Measurements from ENCODE around the gene WASF2. TPM values are rescaled to one million over a fixed set of nuclear protein-coding genes. Genes with fewer than 3 reads are reported as not detected.
A peak's percentile ranks its signal among the peaks of the same experiment; 100 is the strongest.

WASF2 gene
- total RNA-seq, 2 donors from 2014 or later: 97.7 to 110 TPM

GRCh38 chr1:27380224-27380623 lies 109.7 kb downstream of the WASF2 start:
- DNase-seq (ENCODE audit: low spot score) (no peak), ATAC-seq (no peak)
- Mint-ChIP-seq H3K27ac (no peak overlapping the region), H3K4me3 (no peak overlapping the region), H3K27me3 (peaks cover 0 to 7% of the 10 kb centered on the region in 2 donors), H3K4me1 (ENCODE audit: low read depth in 2 of 2) (peaks cover 0 to 4% of the 10 kb centered on the region in 2 donors), H3K36me3 (no peaks in the 10 kb centered on the region), H3K9me3 (no peaks in the 10 kb centered on the region)

DNA sequence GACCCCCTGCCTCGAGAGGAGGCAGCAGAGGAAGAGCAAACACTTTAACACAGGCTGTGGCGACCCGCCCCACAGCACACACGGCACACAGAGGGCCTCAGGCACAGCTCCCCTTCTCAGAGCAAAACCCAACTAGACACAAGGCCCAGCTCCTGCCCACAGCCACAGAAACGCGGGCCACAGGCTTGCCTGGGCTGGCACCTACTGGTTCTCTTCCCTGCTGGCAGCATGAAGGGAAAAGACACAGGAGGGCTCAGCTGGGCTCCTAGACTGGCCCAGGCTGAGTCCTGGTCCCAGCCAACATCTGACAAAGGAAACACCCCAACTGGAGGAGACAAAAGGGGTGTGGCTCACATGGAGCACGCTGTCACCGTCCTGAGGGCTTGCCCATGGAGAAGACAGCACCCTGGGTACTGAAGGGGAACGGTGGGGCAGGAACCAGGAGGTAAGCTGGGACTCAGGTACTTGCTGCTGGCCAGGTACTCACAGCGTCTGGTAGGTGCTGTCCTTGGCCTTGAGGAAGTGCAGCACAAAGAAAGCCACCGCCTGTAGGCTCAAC lies 110.3 kb downstream of the WASF2 start:
- no peak for ATAC-seq
- DNase-seq (ENCODE audit: low spot score): no peak
- Mint-ChIP-seq H3K9me3 (no peaks in the 10 kb centered on the region), H3K4me1 (ENCODE audit: low read depth in 2 of 2) (peaks cover 0 to 4% of the 10 kb centered on the region in 2 donors), H3K27me3 (peaks cover 0 to 7% of the 10 kb centered on the region in 2 donors), H3K36me3 (no peaks in the 10 kb centered on the region), H3K4me3 (no peak overlapping the region), H3K27ac (no peak overlapping the region)

GRCh38 chr1:27377760-27378495 lies 112.0 kb downstream of the WASF2 start:
- no peaks in the 10 kb centered on the region for H3K4me1 Mint-ChIP-seq (ENCODE audit: low read depth in 2 of 2)
- ATAC-seq: no peak
- peak; percentile 50 for DNase-seq (ENCODE audit: low spot score)
- H3K9me3 Mint-ChIP-seq: no peaks in the 10 kb centered on the region
- H3K36me3 Mint-ChIP-seq: no peaks in the 10 kb centered on the region
- H3K27me3 Mint-ChIP-seq: peaks cover 0 to 7% of the 10 kb centered on the region in 2 donors
- no peak overlapping the region for H3K4me3 Mint-ChIP-seq
- no peak overlapping the region for H3K27ac Mint-ChIP-seq

- H3K4me3 Mint-ChIP-seq: no peak within 1 kb of the TSS
These were observed 115.4 kb downstream of the WASF2 start, which contains the start of gene FCN3 for GRCh38 chr1:27374362-27375086. Gene FCN3 (minus strand): TSS chr1:27374824. CDS start chr1:27374818, 6 bp downstream.

DNA sequence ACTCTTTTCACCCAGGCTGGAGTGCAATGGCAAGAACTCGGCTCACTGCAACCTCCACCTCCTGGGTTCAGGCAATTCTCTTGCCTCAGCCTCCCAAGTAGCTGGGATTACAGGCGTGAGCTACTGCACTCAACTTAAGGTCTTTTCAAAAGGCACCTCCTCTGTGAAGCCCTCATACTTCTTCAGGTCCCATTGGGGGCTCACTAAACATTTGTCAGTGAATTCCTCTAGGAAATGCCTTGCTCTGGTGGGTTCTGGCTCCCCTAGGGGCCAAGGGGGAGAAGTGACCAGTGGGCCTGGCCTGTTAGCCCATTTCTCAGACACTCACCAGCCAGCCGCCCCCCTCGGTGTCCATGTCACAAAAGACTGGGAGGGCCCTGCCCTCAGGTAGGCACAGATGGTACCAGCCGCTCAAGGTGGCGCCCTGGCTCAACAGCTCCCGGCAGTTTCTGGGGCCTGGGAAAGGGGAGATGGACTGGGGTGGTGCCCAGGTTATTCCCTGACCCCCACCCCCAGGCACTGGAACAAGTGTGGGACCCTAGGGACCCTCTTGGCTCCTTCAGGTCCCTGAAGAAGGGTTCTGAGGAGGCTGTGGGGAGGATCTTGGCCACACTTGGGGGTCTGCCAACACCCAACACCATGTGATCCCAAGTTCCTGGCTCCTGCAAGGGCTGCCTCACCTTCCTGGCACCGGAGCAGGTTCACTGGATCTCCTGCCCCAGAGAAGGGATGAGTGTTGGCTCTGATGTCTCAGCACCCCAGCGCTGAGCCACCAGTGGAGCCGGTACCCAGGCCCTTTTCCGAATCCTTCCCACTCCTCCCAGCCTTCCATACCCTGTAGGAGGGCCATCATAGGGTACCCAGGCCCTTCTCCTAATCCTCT lies 116.9 kb downstream of the WASF2 start:
- Mint-ChIP-seq H3K27ac (no peak overlapping the region), H3K36me3 (no peaks in the 10 kb centered on the region), H3K27me3 (peaks cover 0 to 3% of the 10 kb centered on the region in 2 donors), H3K4me1 (ENCODE audit: low read depth in 2 of 2) (peaks cover 3 to 6% of the 10 kb centered on the region in 2 donors), H3K4me3 (no peak overlapping the region), H3K9me3 (no peaks in the 10 kb centered on the region)
- DNase-seq (ENCODE audit: low spot score): peak; percentile 60
- ATAC-seq: no peak

More at GRCh38 chr1:27374362-27375086, 115.4 kb downstream of the WASF2 start, which contains the start of gene FCN3:
- ATAC-seq: no peak
- peaks cover 0 to 3% of the 10 kb centered on the region in 2 donors for H3K27me3 Mint-ChIP-seq
- no peaks in the 10 kb centered on the region for H3K36me3 Mint-ChIP-seq
- peak; percentile 53 for DNase-seq (ENCODE audit: low spot score)
- no peak within 1 kb of the TSS for H3K27ac Mint-ChIP-seq
- H3K9me3 Mint-ChIP-seq: no peaks in the 10 kb centered on the region
- H3K4me1 Mint-ChIP-seq (ENCODE audit: low read depth in 2 of 2): no peaks in the 10 kb centered on the region

GRCh38 chr1:27372022-27372807 lies 117.8 kb downstream of the WASF2 start:
- Mint-ChIP-seq H3K9me3 (no peaks in the 10 kb centered on the region), H3K4me3 (no peak overlapping the region), H3K36me3 (no peaks in the 10 kb centered on the region), H3K27ac (no peak overlapping the region), H3K4me1 (ENCODE audit: low read depth in 2 of 2) (peaks cover 3 to 6% of the 10 kb centered on the region in 2 donors), H3K27me3 (peaks cover 0 to 3% of the 10 kb centered on the region in 2 donors)
- DNase-seq (ENCODE audit: low spot score): peak; percentile 13
- ATAC-seq: no peak

DNA sequence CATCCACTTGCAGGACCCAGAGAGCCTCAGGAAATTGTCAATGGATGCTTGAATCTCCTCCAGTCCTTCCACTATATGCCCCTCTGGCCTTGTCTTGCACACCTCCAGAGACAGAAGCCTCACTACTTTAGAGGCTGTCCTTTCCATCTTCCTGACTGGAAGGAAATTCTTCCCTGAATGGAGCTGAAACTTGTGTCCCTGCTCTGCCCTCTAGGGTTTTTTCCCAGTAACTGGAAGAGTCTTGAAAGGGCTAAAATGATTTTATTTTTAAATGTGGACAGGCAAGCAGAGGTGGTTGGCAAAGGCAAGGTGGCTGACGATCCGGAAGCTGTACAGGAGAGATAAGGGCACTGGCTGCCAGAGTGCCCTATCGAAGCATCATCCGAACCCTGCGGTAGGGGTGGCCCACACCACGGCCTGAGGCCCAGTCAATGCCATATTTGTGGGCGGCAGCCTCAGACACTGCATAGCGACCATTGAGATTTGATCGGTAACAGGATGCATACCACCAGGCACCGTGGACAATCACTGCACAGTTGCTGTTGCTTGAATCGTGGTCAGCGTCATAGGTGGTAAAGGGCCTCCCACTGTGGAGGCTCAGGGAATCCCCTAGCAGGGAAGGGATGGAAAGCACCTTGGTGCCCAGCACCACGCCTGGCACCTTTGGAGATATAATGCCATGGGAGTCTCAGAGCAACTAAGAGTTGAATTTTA lies 120.9 kb downstream of the WASF2 start:
- Mint-ChIP-seq H3K9me3 (no peaks in the 10 kb centered on the region), H3K4me3 (no peak overlapping the region), H3K27ac (no peak overlapping the region), H3K27me3 (no peaks in the 10 kb centered on the region), H3K36me3 (no peaks in the 10 kb centered on the region), H3K4me1 (ENCODE audit: low read depth in 2 of 2) (peaks cover 23 to 25% of the 10 kb centered on the region in 2 donors)
- ATAC-seq (peak in 1 of 2 donors; percentile 34), DNase-seq (ENCODE audit: low spot score) (no peak)

GRCh38 chr1:27367160-27367650 lies 122.8 kb downstream of the WASF2 start:
- H3K9me3 Mint-ChIP-seq: no peaks in the 10 kb centered on the region
- DNase-seq (ENCODE audit: low spot score): no peak
- no peak for ATAC-seq
- H3K36me3 Mint-ChIP-seq: no peaks in the 10 kb centered on the region
- H3K27me3 Mint-ChIP-seq: no peaks in the 10 kb centered on the region
- H3K27ac Mint-ChIP-seq: no peak overlapping the region
- peaks cover 23 to 25% of the 10 kb centered on the region in 2 donors for H3K4me1 Mint-ChIP-seq (ENCODE audit: low read depth in 2 of 2)
- peak overlapping the region; percentile 75 for H3K4me3 Mint-ChIP-seq

DNA sequence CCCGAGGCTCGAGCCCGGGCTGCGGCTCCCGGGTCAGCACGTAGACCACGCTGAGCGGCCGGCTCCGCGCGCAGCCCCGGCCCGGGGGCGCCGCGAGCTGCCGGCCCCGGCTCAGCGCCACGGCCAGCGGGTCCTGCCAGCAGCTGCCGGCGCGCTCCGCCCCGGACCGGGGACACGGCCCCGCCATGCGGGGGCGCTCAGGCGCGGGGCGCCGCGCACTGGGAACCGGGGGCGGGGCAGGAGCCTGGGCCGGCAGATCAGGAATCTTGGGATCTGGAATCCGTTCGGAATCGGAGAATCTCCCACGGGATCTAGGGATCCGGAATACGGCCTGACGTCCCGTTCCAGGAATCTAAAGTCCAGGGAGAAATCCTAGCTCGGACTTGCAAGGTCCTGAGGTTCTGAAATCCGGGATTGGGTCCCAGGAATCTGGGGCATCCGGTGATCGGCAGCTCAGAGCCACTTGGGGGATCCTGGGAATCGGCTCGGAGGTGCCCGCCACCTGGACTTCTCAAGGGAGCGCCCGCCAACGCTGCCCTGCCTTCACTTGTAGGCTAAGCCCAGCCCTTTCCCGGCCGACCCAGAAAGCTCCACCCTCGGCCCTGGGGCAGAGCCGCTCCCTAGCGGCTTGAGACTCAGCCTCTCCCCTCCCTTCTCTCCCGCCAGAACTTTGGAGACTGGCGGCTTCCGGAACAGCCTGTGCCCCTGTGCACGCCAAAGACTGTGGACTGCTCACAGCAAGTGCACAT lies 123.4 kb downstream of the WASF2 start, which contains the start of gene MAP3K6:
MAP3K6 (minus strand) TSS at position 551 of the 749 bp plus-strand sequence; CDS start at position 187, 364 bp downstream.
- ATAC-seq (peak; percentile 63 to 74), DNase-seq (ENCODE audit: low spot score) (no peak)
- Mint-ChIP-seq H3K4me3 (peak within 1 kb of the TSS; percentile 90), H3K9me3 (no peaks in the 10 kb centered on the region), H3K36me3 (no peaks in the 10 kb centered on the region), H3K27me3 (no peaks in the 10 kb centered on the region), H3K27ac (peak within 1 kb of the TSS; percentile 77 to 81), H3K4me1 (ENCODE audit: low read depth in 2 of 2) (peaks cover 23 to 25% of the 10 kb centered on the region in 2 donors)

- H3K4me3 Mint-ChIP-seq: peak overlapping the region; percentile 90
- peak overlapping the region; percentile 77 to 81 for H3K27ac Mint-ChIP-seq
- peaks cover 23 to 25% of the 10 kb centered on the region in 2 donors for H3K4me1 Mint-ChIP-seq (ENCODE audit: low read depth in 2 of 2)
- H3K9me3 Mint-ChIP-seq: no peaks in the 10 kb centered on the region
- H3K27me3 Mint-ChIP-seq: no peaks in the 10 kb centered on the region
- no peaks in the 10 kb centered on the region for H3K36me3 Mint-ChIP-seq
- ATAC-seq (peak; percentile 80 to 84), DNase-seq (ENCODE audit: low spot score) (peak; percentile 89)
These were observed 123.9 kb downstream of the WASF2 start for GRCh38 chr1:27366113-27366410.

DNA sequence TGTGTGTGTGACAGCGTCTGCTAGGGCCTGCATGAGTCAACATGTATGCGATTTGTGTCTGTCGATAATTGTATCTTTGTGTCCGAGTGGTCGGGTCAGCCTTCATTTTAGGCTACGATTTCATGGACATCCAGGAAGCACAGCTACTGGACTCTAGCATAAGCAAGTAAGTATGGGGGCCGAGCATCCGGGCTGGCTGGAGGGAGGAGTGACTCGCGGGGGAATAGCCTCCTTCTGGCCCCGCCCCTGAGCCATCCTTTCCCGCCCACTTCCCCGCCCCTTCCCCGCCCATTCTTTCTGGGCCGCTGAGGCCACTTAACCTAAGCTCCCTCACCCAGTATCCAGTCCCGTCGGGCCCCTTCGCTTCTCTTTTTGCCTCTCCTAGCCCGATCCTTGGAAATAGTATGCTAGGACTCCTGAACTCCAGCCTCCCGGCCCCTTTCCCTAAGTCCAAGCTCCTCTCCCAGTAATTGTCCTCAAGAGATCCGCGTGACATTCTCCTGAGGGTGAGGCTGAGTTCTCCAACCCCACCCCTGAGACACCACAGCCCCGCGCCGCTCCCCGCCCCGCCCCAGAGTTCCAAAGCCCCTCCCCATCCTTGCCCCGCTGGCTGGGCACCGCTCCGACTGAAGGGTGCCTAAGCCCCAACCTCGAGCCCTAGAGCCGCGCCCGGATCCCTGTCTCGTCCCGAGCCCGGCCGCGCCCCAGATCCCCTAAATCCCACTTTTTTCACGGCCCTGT lies 124.4 kb downstream of the WASF2 start:
- Mint-ChIP-seq H3K9me3 (no peaks in the 10 kb centered on the region), H3K4me3 (peak overlapping the region; percentile 90), H3K4me1 (ENCODE audit: low read depth in 2 of 2) (peaks cover 23 to 26% of the 10 kb centered on the region in 2 donors), H3K27ac (peak overlapping the region; percentile 77 to 81), H3K36me3 (no peaks in the 10 kb centered on the region), H3K27me3 (no peaks in the 10 kb centered on the region)
- ATAC-seq (peak; percentile 77 to 85), DNase-seq (ENCODE audit: low spot score) (peak; percentile 84)
